ENCODE results near the gene ARHGEF10L. TPM values are rescaled to one million over a fixed set of nuclear protein-coding genes. Genes with fewer than 3 reads are reported as not detected.
A peak's percentile ranks its signal among the peaks of the same experiment; 100 is the strongest.

ARHGEF10L gene
- total RNA-seq, 1 donor from 2014 or later = 3.1 TPM

DNA sequence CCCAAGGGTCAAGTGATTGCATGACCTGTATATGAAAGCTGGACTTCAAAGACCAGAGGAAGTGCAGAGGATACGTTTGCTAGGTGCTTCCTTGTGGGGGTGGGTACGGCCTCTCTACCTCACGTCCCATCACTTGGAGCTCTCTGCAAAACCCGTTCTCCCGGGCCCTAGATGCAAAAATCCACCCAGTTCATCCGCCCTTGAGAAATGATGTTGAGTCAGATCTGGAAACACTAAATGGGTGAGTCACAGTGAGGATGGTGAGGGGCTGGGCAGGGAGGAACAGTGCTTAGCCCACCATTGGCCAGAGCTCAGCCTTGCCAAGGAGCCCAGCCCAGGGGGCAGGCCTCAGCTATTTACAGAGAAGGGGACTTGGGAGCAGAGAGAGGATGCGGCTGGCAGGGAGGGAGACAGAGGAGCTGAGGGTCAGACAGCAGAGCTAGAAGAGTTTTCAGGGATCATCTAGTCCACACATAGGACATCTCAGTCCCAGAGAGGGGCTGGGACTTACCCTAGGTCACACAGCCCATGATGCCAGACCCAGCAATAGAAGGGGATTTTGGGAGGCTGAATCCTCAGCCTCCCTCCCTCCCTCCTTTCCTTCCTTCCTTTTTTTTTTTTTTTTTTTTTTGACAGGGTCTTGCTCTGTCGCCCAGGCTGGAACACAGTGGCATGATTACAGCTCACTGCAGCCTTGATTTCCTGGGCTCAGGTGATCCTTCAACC, 14.6 kb downstream of the ARHGEF10L start:
- H3K4me3 Mint-ChIP-seq (ENCODE audit: unreplicated experiment) = peak overlapping the region; percentile 37
- H3K4me1 Mint-ChIP-seq (ENCODE audit: unreplicated experiment) = peaks cover 10% of the 10 kb centered on the region
- H3K36me3 Mint-ChIP-seq (ENCODE audit: low read depth, unreplicated experiment) = no peaks in the 10 kb centered on the region
- no peaks in the 10 kb centered on the region for H3K9me3 Mint-ChIP-seq (ENCODE audit: unreplicated experiment)
- TF ChIP-seq, protein P1, sequence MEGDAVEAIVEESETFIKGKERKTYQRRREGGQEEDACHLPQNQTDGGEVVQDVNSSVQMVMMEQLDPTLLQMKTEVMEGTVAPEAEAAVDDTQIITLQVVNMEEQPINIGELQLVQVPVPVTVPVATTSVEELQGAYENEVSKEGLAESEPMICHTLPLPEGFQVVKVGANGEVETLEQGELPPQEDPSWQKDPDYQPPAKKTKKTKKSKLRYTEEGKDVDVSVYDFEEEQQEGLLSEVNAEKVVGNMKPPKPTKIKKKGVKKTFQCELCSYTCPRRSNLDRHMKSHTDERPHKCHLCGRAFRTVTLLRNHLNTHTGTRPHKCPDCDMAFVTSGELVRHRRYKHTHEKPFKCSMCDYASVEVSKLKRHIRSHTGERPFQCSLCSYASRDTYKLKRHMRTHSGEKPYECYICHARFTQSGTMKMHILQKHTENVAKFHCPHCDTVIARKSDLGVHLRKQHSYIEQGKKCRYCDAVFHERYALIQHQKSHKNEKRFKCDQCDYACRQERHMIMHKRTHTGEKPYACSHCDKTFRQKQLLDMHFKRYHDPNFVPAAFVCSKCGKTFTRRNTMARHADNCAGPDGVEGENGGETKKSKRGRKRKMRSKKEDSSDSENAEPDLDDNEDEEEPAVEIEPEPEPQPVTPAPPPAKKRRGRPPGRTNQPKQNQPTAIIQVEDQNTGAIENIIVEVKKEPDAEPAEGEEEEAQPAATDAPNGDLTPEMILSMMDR (IDR thresholded peaks at IDR 0.05; ENCODE audit: unreplicated experiment) = no peak
- H3K27me3 Mint-ChIP-seq (ENCODE audit: unreplicated experiment) = peaks cover 3% of the 10 kb centered on the region
- DNase-seq (ENCODE audit: low spot score) = no peak
- H3K27ac Mint-ChIP-seq (ENCODE audit: unreplicated experiment) = no peak overlapping the region

DNA sequence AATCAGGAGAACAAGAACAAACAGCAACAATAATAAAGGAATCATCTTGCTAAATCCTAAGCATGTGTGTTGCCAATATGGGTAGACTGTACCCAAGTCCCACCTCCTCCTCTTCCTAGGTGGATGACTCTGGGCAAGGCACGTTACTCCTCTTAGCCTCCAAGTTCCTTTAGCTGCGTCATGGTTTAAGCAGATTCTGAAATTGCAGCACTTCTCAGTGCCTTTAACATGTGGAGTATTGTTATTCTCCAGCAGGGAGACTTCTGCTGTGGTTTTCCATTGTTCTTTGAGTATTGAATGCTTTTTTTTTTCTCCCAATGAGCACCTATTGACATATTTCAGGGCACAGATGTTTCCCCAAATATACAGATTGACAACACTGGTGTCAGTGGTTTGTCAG, 15.5 kb downstream of the ARHGEF10L start:
- Mint-ChIP-seq H3K9me3 (ENCODE audit: unreplicated experiment) (no peaks in the 10 kb centered on the region), H3K27me3 (ENCODE audit: unreplicated experiment) (no peaks in the 10 kb centered on the region), H3K4me3 (ENCODE audit: unreplicated experiment) (no peak overlapping the region), H3K4me1 (ENCODE audit: unreplicated experiment) (peaks cover 10% of the 10 kb centered on the region), H3K36me3 (ENCODE audit: low read depth, unreplicated experiment) (no peaks in the 10 kb centered on the region), H3K27ac (ENCODE audit: unreplicated experiment) (no peak overlapping the region)
- no peak for DNase-seq (ENCODE audit: low spot score)
- TF ChIP-seq, protein P1 (IDR thresholded peaks at IDR 0.05; ENCODE audit: unreplicated experiment) = no peak

DNA sequence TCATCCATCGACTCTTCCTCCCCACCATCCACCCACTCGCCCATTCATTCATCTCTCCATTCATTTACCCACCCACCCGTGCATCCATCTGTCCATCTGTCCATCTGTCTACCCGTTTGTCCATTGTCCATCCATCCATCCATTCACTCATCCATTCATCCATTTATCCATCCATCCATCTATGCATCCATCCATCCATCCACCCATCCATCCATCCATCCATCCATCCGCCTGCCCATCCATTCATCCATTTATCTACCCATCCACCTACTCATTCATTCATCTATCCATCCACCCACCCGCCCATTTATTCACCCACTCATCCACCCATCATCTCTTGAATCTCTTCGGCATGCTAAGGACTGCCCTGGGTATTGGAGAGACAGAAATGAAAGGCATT, 18.5 kb downstream of the ARHGEF10L start:
- Mint-ChIP-seq H3K4me3 (ENCODE audit: unreplicated experiment) (no peak overlapping the region), H3K27ac (ENCODE audit: unreplicated experiment) (no peak overlapping the region), H3K36me3 (ENCODE audit: low read depth, unreplicated experiment) (no peaks in the 10 kb centered on the region), H3K4me1 (ENCODE audit: unreplicated experiment) (peaks cover 10% of the 10 kb centered on the region), H3K27me3 (ENCODE audit: unreplicated experiment) (peaks cover 6% of the 10 kb centered on the region), H3K9me3 (ENCODE audit: unreplicated experiment) (no peaks in the 10 kb centered on the region)
- TF ChIP-seq, protein P1 (IDR thresholded peaks at IDR 0.05; ENCODE audit: unreplicated experiment) = no peak
- no peak for DNase-seq (ENCODE audit: low spot score)

DNA sequence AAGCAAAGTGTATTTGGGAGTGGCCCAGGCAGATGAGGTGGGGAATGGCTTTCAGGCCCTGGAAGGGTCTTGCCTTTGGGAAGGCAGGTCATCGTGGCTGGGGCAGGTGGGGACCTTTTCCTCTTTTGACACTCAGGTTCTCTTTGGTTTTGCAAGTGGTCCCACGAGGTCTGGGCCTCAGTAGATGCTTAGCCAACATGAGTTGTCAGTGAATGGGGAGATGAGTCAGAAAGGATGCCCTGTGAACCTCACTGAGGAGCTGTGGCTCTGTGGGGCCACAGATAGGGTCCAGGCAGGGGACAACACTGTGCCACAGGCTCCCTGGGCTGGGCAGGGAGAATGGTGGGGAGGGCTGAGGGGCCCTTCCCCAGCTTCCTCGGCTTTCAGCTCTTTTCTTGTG, 19.0 kb downstream of the ARHGEF10L start:
- peaks cover 10% of the 10 kb centered on the region for H3K4me1 Mint-ChIP-seq (ENCODE audit: unreplicated experiment)
- no peak overlapping the region for H3K4me3 Mint-ChIP-seq (ENCODE audit: unreplicated experiment)
- no peaks in the 10 kb centered on the region for H3K36me3 Mint-ChIP-seq (ENCODE audit: low read depth, unreplicated experiment)
- H3K9me3 Mint-ChIP-seq (ENCODE audit: unreplicated experiment) = no peaks in the 10 kb centered on the region
- no peak overlapping the region for H3K27ac Mint-ChIP-seq (ENCODE audit: unreplicated experiment)
- no peak for DNase-seq (ENCODE audit: low spot score)
- peaks cover 7% of the 10 kb centered on the region for H3K27me3 Mint-ChIP-seq (ENCODE audit: unreplicated experiment)
- TF ChIP-seq, protein P1 (IDR thresholded peaks at IDR 0.05; ENCODE audit: unreplicated experiment) = no peak

DNA sequence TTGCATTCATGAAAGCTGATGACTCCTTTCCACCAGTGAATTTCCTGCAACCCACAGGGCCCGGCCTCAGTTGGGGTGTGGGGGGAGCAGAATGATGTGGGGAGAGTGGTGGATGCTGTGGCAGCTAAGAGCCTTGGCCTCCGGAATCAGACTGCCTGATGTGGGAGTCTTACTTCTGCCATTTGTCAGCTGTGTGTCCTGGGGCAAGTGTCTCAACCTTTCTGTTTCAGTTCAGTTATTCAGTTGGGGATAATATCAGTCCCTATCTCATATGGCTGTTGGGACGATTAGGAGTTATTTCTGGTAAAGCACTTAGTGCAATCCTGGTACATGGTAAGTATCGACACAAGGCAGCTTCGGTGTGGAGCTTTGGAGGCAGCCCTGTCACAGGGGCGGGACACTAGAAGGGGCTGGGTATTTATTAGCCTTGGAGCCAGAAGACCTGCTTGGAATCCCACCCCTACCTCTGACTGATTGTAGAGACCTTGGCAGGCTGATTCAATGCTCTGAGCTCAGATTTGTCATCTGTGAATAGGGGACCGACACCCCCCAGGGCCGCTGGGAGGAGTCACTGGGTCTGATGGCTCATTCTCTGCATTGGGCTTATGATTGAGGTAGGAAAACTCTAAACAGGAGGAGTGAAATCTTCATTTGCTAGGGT, 19.6 kb downstream of the ARHGEF10L start:
- Mint-ChIP-seq H3K27me3 (ENCODE audit: unreplicated experiment) (peaks cover 7% of the 10 kb centered on the region), H3K9me3 (ENCODE audit: unreplicated experiment) (no peaks in the 10 kb centered on the region), H3K4me1 (ENCODE audit: unreplicated experiment) (peaks cover 6% of the 10 kb centered on the region), H3K36me3 (ENCODE audit: low read depth, unreplicated experiment) (no peaks in the 10 kb centered on the region), H3K27ac (ENCODE audit: unreplicated experiment) (no peak overlapping the region), H3K4me3 (ENCODE audit: unreplicated experiment) (no peak overlapping the region)
- DNase-seq (ENCODE audit: low spot score) = no peak
- TF ChIP-seq, protein P1 (IDR thresholded peaks at IDR 0.05; ENCODE audit: unreplicated experiment) = no peak
